HCT116 (cell line): Measurements from ENCODE around the gene BMPER. TPM values are rescaled to one million over a fixed set of nuclear protein-coding genes. Genes with fewer than 3 reads are reported as not detected.

Source experiments
- ATAC-seq: fragments of 200-7000 bp; cut with Tn5 transposase; 2 replicates; pipeline ENCODE4 v1.9.1; 2020; ENCODE audit warnings: mild to moderate bottlenecking, moderate library complexity
- BruUV-seq: library from RNA; stranded (reverse); fragments of 400-500 nt; replicated peaks from 2 replicates; lab custom pipeline; 2021; lab: Mats Ljungman, UMichigan
- CTCF ChIA-PET: fragments of 300-600 bp; sonication (Branson Sonifier 250); formaldehyde crosslinking; loops from one replicate; lab custom pipeline; 2021; ENCODE audit warnings: antibody characterized with exemption; lab: Charles Lee
- POLR2A ChIA-PET: fragments of 300-600, 350-600 bp; sonication (Branson Sonifier 250); formaldehyde crosslinking; loops from one replicate; lab custom pipeline; 2021; ENCODE audit warnings: antibody characterized with exemption; lab: Charles Lee
- RAD21 ChIA-PET, 2 experiments: fragments of 300-600 bp; sonication (Branson Sonifier 250); formaldehyde crosslinking; loops; one replicate each; lab custom pipeline; 2023; ENCODE audit warnings: low total read pairs in 2 of 2; ENCODE audit not compliant: uncharacterized antibody in 2 of 2, unreplicated experiment in 2 of 2, low non-redundant PET in 1 of 2; lab: Charles Lee
- DNase-seq: peaks from one replicate; pipeline ENCODE4 v3.0.0-alpha.2; 2010; ENCODE audit warnings: low read depth, low spot score
- H2AFZ ChIP-seq: fragments of 200-600 bp; shearing (Covaris generic), sonication (generic); 2 replicates; pipeline ENCODE4 v1.6.1; 2017; ENCODE audit warnings: low read depth, mixed run types, mixed read lengths, antibody characterized with exemption, low read length; ENCODE audit not compliant: poor library complexity, severe bottlenecking
- H3K27ac ChIP-seq: 2 replicates; pipeline ENCODE4 v1.5.1; 2012; ENCODE audit warnings: low read depth, low read length
- H3K27me3 ChIP-seq: fragments of 200-600 bp; sonication (generic); 2 replicates; pipeline ENCODE4 v1.6.1; 2016; ENCODE audit warnings: mixed run types, low read length, mixed read lengths; ENCODE audit not compliant: insufficient read depth
- H3K36me3 ChIP-seq, 2 experiments: fragments of 200-500 bp in 1 of 2; fragments of 200-600 bp in 1 of 2; sonication (Bioruptor generic) in 1 of 2; sonication (generic) in 1 of 2; 2 replicates each; pipeline versions ENCODE4 v1.5.1 to v1.6.1; 2014 to 2016; ENCODE audit warnings: low read length in 2 of 2, inconsistent platforms in 1 of 2, mixed read lengths in 1 of 2, mixed run types in 1 of 2; ENCODE audit not compliant: insufficient read depth in 2 of 2, control insufficient read depth in 1 of 2
- H3K4me1 ChIP-seq, 2 experiments: fragments of 200-600 bp in 1 of 2; sonication (generic) in 1 of 2; 2 replicates each; pipeline versions ENCODE4 v1.5.1 to v1.6.1; 2012 to 2017; ENCODE audit warnings: low read length in 2 of 2, inconsistent platforms in 1 of 2, mild to moderate bottlenecking in 1 of 2, mixed read lengths in 1 of 2, mixed run types in 1 of 2, moderate library complexity in 1 of 2; ENCODE audit not compliant: insufficient read depth in 2 of 2, control insufficient read depth in 1 of 2
- H3K4me2 ChIP-seq: fragments of 200-600 bp; sonication (generic); 2 replicates; pipeline ENCODE4 v1.6.1; 2017; ENCODE audit warnings: mixed run types, low read length, mixed read lengths
- H3K4me3 ChIP-seq, 2 experiments: fragments of 200-600 bp in 1 of 2; sonication (generic) in 1 of 2; replicated peaks in 1 of 2; 2 replicates each; pipeline ENCODE4 v1.5.1; 2011 to 2016; ENCODE audit warnings: low read length in 2 of 2, control low read depth in 1 of 2, low read depth in 1 of 2, mild to moderate bottlenecking in 1 of 2, mixed read lengths in 1 of 2, mixed run types in 1 of 2
- H3K79me2 ChIP-seq: fragments of 200-600 bp; sonication (generic); 2 replicates; pipeline ENCODE4 v1.6.1; 2017; ENCODE audit warnings: mild to moderate bottlenecking, mixed run types, low read length, moderate library complexity, mixed read lengths; ENCODE audit not compliant: insufficient read depth
- H3K9ac ChIP-seq: fragments of 200-600 bp; sonication (generic); 2 replicates; pipeline ENCODE4 v1.6.1; 2016; ENCODE audit warnings: low read length, mixed read lengths
- H3K9me2 ChIP-seq: fragments of 200-600 bp; sonication (generic), shearing (Covaris generic); 2 replicates; pipeline ENCODE4 v1.6.1; 2017; ENCODE audit warnings: mixed run types, mild to moderate bottlenecking, moderate library complexity; ENCODE audit not compliant: insufficient read depth
- H3K9me3 ChIP-seq, 2 experiments: fragments of 200-500 bp in 1 of 2; fragments of 200-600 bp in 1 of 2; sonication (Bioruptor generic) in 1 of 2; sonication (generic) in 1 of 2; 2 replicates each; pipeline ENCODE4 v1.6.1; 2014 to 2017; ENCODE audit warnings: low read length in 2 of 2, mixed read lengths in 2 of 2, inconsistent platforms in 1 of 2, low read depth in 1 of 2, mild to moderate bottlenecking in 1 of 2, mixed run types in 1 of 2, moderate library complexity in 1 of 2; ENCODE audit not compliant: control insufficient read depth in 1 of 2, insufficient read depth in 1 of 2
- H4K20me1 ChIP-seq: fragments of 200-600 bp; sonication (generic), shearing (Covaris generic); 2 replicates; pipeline ENCODE4 v1.6.1; 2017; ENCODE audit warnings: mixed run types, mild to moderate bottlenecking, moderate library complexity; ENCODE audit not compliant: insufficient read depth
- ATF3 ChIP-seq: IDR thresholded peaks from 2 replicates; pipeline ENCODE4 v1.6.1; 2012
- CBX3 ChIP-seq: IDR thresholded peaks from 2 replicates; pipeline ENCODE4 v1.6.1; 2012; ENCODE audit warnings: low read depth
- EZH2 ChIP-seq: fragments of 200-600 bp; sonication (generic); IDR thresholded peaks from 2 replicates; pipeline ENCODE4 v1.6.1; 2017; ENCODE audit warnings: antibody characterized with exemption, mixed run types
- POLR2A ChIP-seq: IDR thresholded peaks from 2 replicates; pipeline ENCODE4 v1.7.0; 2011; ENCODE audit warnings: borderline replicate concordance; ENCODE audit not compliant: insufficient read depth, insufficient read length; ENCODE audit errors: extremely low read depth
- POLR2AphosphoS5 ChIP-seq: IDR thresholded peaks from 2 replicates; pipeline ENCODE4 v1.6.1; 2011; ENCODE audit warnings: mild to moderate bottlenecking, low read depth, low read length, moderate library complexity
- REST ChIP-seq: IDR thresholded peaks from 2 replicates; pipeline ENCODE4 v1.6.1; 2012; ENCODE audit warnings: low read depth
- SIN3A ChIP-seq: IDR thresholded peaks from 2 replicates; pipeline ENCODE4 v1.6.1; 2012; ENCODE audit warnings: low read depth
- intact Hi-C: fragments of 100-400 bp; cut with micrococcal nuclease; formaldehyde crosslinking; loops from 2 replicates; pipeline ENCODE4 v1.10.0; 2022
- total RNA-seq: library from RNA; stranded (reverse); gene quantifications from one replicate; pipeline ENCODE4 v1.2.1, GENCODE V29; 2021; ENCODE audit not compliant: unreplicated experiment

The BMPER gene
- total RNA-seq, 1 experiment from 2014 or later = not detected

- TF ChIP-seq CBX3 = no peak
- TF ChIP-seq ATF3 = no peak
- no peak for TF ChIP-seq REST
These were observed 282.5 kb downstream of the BMPER start (continued) for GRCh38 chr7:34187798-34188307.

- intact Hi-C loops = no loop called here
- no peaks in the 10 kb centered on the region for H3K9me2 ChIP-seq
- ChIA-PET RAD21 (no interaction called here), CTCF (no interaction called here), POLR2A (no interaction called here)
- no peak for ATAC-seq
- no peaks in the 10 kb centered on the region for H3K27me3 ChIP-seq
- BruUV-seq = no TSS peak
- H3K9ac ChIP-seq = no peak overlapping the region
- DNase-seq = no peak
- no peak overlapping the region for H3K4me3 ChIP-seq
- H4K20me1 ChIP-seq = no peaks in the 10 kb centered on the region
- H3K9me3 ChIP-seq = no peaks in the 10 kb centered on the region
- TF ChIP-seq SIN3A = no peak
- no peak for TF ChIP-seq POLR2A
- TF ChIP-seq POLR2AphosphoS5 = no peak
- no peak for TF ChIP-seq EZH2
- H3K36me3 ChIP-seq = no peaks in the 10 kb centered on the region
- no peaks in the 10 kb centered on the region for H3K79me2 ChIP-seq
- no peak overlapping the region for H3K4me2 ChIP-seq
- no peak overlapping the region for H3K27ac ChIP-seq
- no peaks in the 10 kb centered on the region for H3K4me1 ChIP-seq
- H2AFZ ChIP-seq = no peak overlapping the region
These were observed 283.7 kb downstream of the BMPER start for GRCh38 chr7:34189031-34189430.
